HG03565 (cell line): ENCODE results near the gene CAMK1D.

Experiments
- ATAC-seq: cut with Tn5 transposase; IDR thresholded peaks from one replicate; pipeline ENCODE4 v1.9.1; 2021; ENCODE audit warnings: mild to moderate bottlenecking, moderate library complexity; ENCODE audit not compliant: unreplicated experiment

Gene CAMK1D

GRCh38 chr10:12777840-12778585, 428.7 kb downstream of the CAMK1D start:
- no peak for ATAC-seq

GRCh38 chr10:12780634-12781601, 431.6 kb downstream of the CAMK1D start:
- no peak for ATAC-seq

GRCh38 chr10:12781976-12782375, 432.6 kb downstream of the CAMK1D start:
- ATAC-seq, result no peak

- ATAC-seq, result no peak
These were observed 433.2 kb downstream of the CAMK1D start for GRCh38 chr10:12782537-12782936.

- ATAC-seq, result no peak
These were observed 433.9 kb downstream of the CAMK1D start for GRCh38 chr10:12783293-12783692.

- ATAC-seq, result no peak
These were observed 435.3 kb downstream of the CAMK1D start for GRCh38 chr10:12784646-12785045.

GRCh38 chr10:12785415-12785831, 436.1 kb downstream of the CAMK1D start:
- ATAC-seq, result no peak

- no peak for ATAC-seq
These were observed 437.9 kb downstream of the CAMK1D start for GRCh38 chr10:12787297-12787696.

GRCh38 chr10:12788277-12788676, 438.9 kb downstream of the CAMK1D start:
- ATAC-seq, result no peak

GRCh38 chr10:12790270-12790669, 440.9 kb downstream of the CAMK1D start:
- no peak for ATAC-seq

GRCh38 chr10:12791728-12792127, 442.4 kb downstream of the CAMK1D start:
- ATAC-seq, result no peak

GRCh38 chr10:12792889-12793556, 443.7 kb downstream of the CAMK1D start:
- no peak for ATAC-seq

GRCh38 chr10:12795315-12796110, 446.2 kb downstream of the CAMK1D start:
- ATAC-seq, result no peak

- no peak for ATAC-seq
These were observed 447.2 kb downstream of the CAMK1D start for GRCh38 chr10:12796401-12797160.

GRCh38 chr10:12797471-12798262, 448.3 kb downstream of the CAMK1D start:
- no peak for ATAC-seq

- ATAC-seq, result no peak
These were observed 449.8 kb downstream of the CAMK1D start for GRCh38 chr10:12799144-12799543.

GRCh38 chr10:12799714-12800113, 450.4 kb downstream of the CAMK1D start:
- no peak for ATAC-seq

- ATAC-seq, result no peak
These were observed 451.0 kb downstream of the CAMK1D start for GRCh38 chr10:12800302-12800701.
